GM12878 (cell line): ENCODE results near the gene OTOF. TPM values are rescaled to one million over a fixed set of nuclear protein-coding genes. Genes with fewer than 3 reads are reported as not detected.

Experiments
- ATAC-seq: fragments of 200-7000 bp; cut with Tn5 transposase; 3 replicates; pipeline ENCODE4 v1.9.1; 2020; ENCODE audit warnings: mild to moderate bottlenecking, moderate library complexity
- BruUV-seq: library from RNA; stranded (reverse); fragments of 400-500 nt; replicated peaks from 2 replicates; lab custom pipeline; 2021; lab: Mats Ljungman, UMichigan
- CTCF ChIA-PET: fragments of 300-600 bp; sonication (Branson Sonifier 250); formaldehyde crosslinking; extraction: SDS; loops from one replicate; lab custom pipeline; 2021; ENCODE audit warnings: inconsistent platforms; lab: Yijun Ruan, JAX
- POLR2A ChIA-PET: fragments of 350-600 bp; formaldehyde crosslinking; extraction: SDS; loops from one replicate; lab custom pipeline; 2021; ENCODE audit warnings: inconsistent platforms; lab: Charles Lee
- RAD21 ChIA-PET: fragments of 300-600 bp; sonication (Branson Sonifier 250); formaldehyde crosslinking; loops from one replicate; lab custom pipeline; 2023; ENCODE audit warnings: antibody characterized with exemption; ENCODE audit not compliant: unreplicated experiment; lab: Charles Lee
- SMC1A ChIA-PET: fragments of 300-600 bp; sonication (Branson Sonifier 250); formaldehyde crosslinking; loops from one replicate; lab custom pipeline; 2023; ENCODE audit not compliant: unreplicated experiment, uncharacterized antibody; lab: Charles Lee
- DNase-seq: peaks from one replicate; pipeline ENCODE4 v3.0.0-alpha.2; 2011; ENCODE audit warnings: low read depth, low spot score
- FAIRE-seq: peaks from 3 replicates; lab custom pipeline; 2011; peaks lifted over from hg19 to GRCh38; lab: Jason Lieb, UNC
- H2AFZ ChIP-seq: 2 replicates; pipeline ENCODE4 v1.6.0; 2011; ENCODE audit warnings: low read depth, low read length, control low read depth; ENCODE audit not compliant: control insufficient read depth
- H3K27ac ChIP-seq: 2 replicates; pipeline ENCODE4 v1.5.1; 2011; ENCODE audit warnings: control low read depth; ENCODE audit not compliant: control insufficient read depth, insufficient read depth
- H3K27me3 ChIP-seq, 2 experiments: replicated peaks in 1 of 2; 2 replicates each; pipeline versions ENCODE4 v1.6.0 to v1.6.1; 2011; ENCODE audit warnings: low read length in 1 of 2; ENCODE audit not compliant: control insufficient read depth in 2 of 2, insufficient read depth in 2 of 2
- H3K36me3 ChIP-seq, 2 experiments: 2 replicates each; pipeline ENCODE4 v1.5.1; 2011; ENCODE audit warnings: low read length in 1 of 2; ENCODE audit not compliant: control insufficient read depth in 2 of 2, insufficient read depth in 2 of 2
- H3K4me1 ChIP-seq: 2 replicates; pipeline ENCODE4 v1.6.1; 2011; ENCODE audit warnings: mild to moderate bottlenecking, low read length, moderate library complexity, mixed read lengths; ENCODE audit not compliant: control insufficient read depth, insufficient read depth
- H3K4me2 ChIP-seq: 2 replicates; pipeline ENCODE4 v1.6.0; 2011; ENCODE audit warnings: control low read depth; ENCODE audit not compliant: control insufficient read depth, insufficient read depth
- H3K4me3 ChIP-seq: fragments of 200-600 bp; sonication (generic); 2 replicates; pipeline ENCODE4 v1.5.1; 2016
- H3K79me2 ChIP-seq: 2 replicates; pipeline ENCODE4 v1.6.0; 2011; ENCODE audit warnings: low read length; ENCODE audit not compliant: control insufficient read depth, insufficient read depth
- H3K9ac ChIP-seq: 2 replicates; pipeline ENCODE4 v1.8.0; 2011; ENCODE audit warnings: low read length, control low read depth, mixed read lengths; ENCODE audit not compliant: control insufficient read depth, insufficient read depth
- H3K9me3 ChIP-seq: replicated peaks from 3 replicates; pipeline ENCODE4 v1.5.1; 2011; ENCODE audit warnings: mild to moderate bottlenecking, low read length; ENCODE audit not compliant: control insufficient read depth, insufficient read depth
- H4K20me1 ChIP-seq: 2 replicates; pipeline ENCODE4 v1.6.0; 2011; ENCODE audit not compliant: control insufficient read depth, insufficient read depth
- ATF3 ChIP-seq: IDR thresholded peaks from 2 replicates; pipeline ENCODE4 v1.6.1; 2011; ENCODE audit warnings: low read depth, mild to moderate bottlenecking, low read length, moderate library complexity, borderline replicate concordance; ENCODE audit errors: extremely low read depth
- CHD4 ChIP-seq: fragments of 200-600 bp; sonication (generic); IDR thresholded peaks from 2 replicates; pipeline ENCODE4 v1.6.1; 2016; ENCODE audit warnings: mild to moderate bottlenecking
- ETV6 ChIP-seq, 2 experiments: fragments of 450-650 bp in 1 of 2; IDR thresholded peaks in 1 of 2; conservative IDR thresholded peaks in 1 of 2; 2 replicates each; pipeline ENCODE4 v1.6.1; 2014; ENCODE audit warnings: antibody characterized with exemption in 1 of 2, borderline replicate concordance in 1 of 2, low read depth in 1 of 2, mild to moderate bottlenecking in 1 of 2, moderate library complexity in 1 of 2
- EZH2 ChIP-seq: IDR thresholded peaks from 2 replicates; pipeline ENCODE4 v1.6.1; 2012; ENCODE audit warnings: low read depth, mild to moderate bottlenecking, control low read depth, inconsistent platforms, low read length, borderline replicate concordance; ENCODE audit not compliant: control insufficient read depth
- GATAD2B ChIP-seq: fragments of 450-650 bp; conservative IDR thresholded peaks from 2 replicates; pipeline ENCODE4 v1.6.1; 2017; ENCODE audit warnings: low read depth, mild to moderate bottlenecking, moderate library complexity
- REST ChIP-seq: IDR thresholded peaks from 2 replicates; pipeline ENCODE4 v1.6.1; 2012; ENCODE audit warnings: mild to moderate bottlenecking, low read depth, low read length
- STAT3 ChIP-seq: IDR thresholded peaks from 2 replicates; pipeline ENCODE4 v1.6.1; 2011; ENCODE audit warnings: low read depth, low read length, improper control_type of control experiment
- TCF12 ChIP-seq: IDR thresholded peaks from 2 replicates; pipeline ENCODE4 v1.6.1; 2011; ENCODE audit warnings: low read depth, mild to moderate bottlenecking, low read length
- YBX1 ChIP-seq: fragments of 450-650 bp; IDR thresholded peaks from 2 replicates; pipeline ENCODE4 v1.6.1; 2016; ENCODE audit warnings: antibody characterized with exemption
- WGBS: methylation state at CpG from one replicate; pipeline ENCODE4 v1.1.6; 2016; ENCODE audit warnings: low lambda C conversion rate; ENCODE audit not compliant: insufficient replicate concordance, insufficient coverage; ENCODE audit errors: missing lambda C conversion rate; 5-methylcytosine and 5-hydroxymethylcytosine counted together
- in situ Hi-C: fragments of 300-500 bp; cut with MboI; formaldehyde crosslinking; loops from 9 replicates; pipeline ENCODE4 v1.14.3; 2018; ENCODE audit warnings: mixed read lengths
- intact Hi-C: fragments of 100-400 bp; cut with micrococcal nuclease; formaldehyde crosslinking; loops from one replicate; pipeline ENCODE4 v1.14.2; 2022; ENCODE audit not compliant: unreplicated experiment
- polyA plus RNA-seq, 11 experiments: library from polyadenylated mRNA; depleted of rRNA in 4 of 11; unstranded in 6 of 11; stranded (reverse) in 5 of 11; fragments of >200 nt; fragmentation: Nextera tagmentation in 4 of 11; fragmentation: Illumina TruSeq in 1 of 11; extraction: Ambion mirVana in 4 of 11; extraction: Trizol in 1 of 11; gene quantifications; 1 replicate in 1 of 11; 2 replicates in 10 of 11; pipeline versions ENCODE4 v1.2.1 to v1.2.3, GENCODE V29; 2011 to 2016; ENCODE audit warnings: inconsistent platforms in 2 of 11, missing spikeins in 2 of 11, low read depth in 1 of 11
- total RNA-seq, 4 experiments: library from RNA; depleted of rRNA in 3 of 4; stranded (reverse); fragments of >200 nt in 3 of 4; fragmentation: Illumina TruSeq in 1 of 4; extraction: Trizol in 1 of 4; gene quantifications; 2 replicates each; pipeline versions ENCODE4 v1.2.1 to v1.2.3, GENCODE V29; 2013 to 2021
- TF ChIP-seq, protein P1 (sequence below): fragments of 450-650 bp; IDR thresholded peaks from 2 replicates; pipeline ENCODE4 v1.6.1; 2017; ENCODE audit warnings: antibody characterized with exemption, mild to moderate bottlenecking, moderate library complexity
- TF ChIP-seq, protein P2 (sequence below): fragments of 450-650 bp; IDR thresholded peaks from 2 replicates; pipeline ENCODE4 v1.6.1; 2017; ENCODE audit warnings: mild to moderate bottlenecking

Gene OTOF
- total and polyA plus RNA-seq, 10 of the 15 experiments (the other 5 are each of a cell fraction or from before 2014, with no cell fraction given) = under 0.01 to 0.31 (median 0.07) TPM; not detected in 6

- TF ChIP-seq REST = no peak
Observed at GRCh38 chr2:26471766-26472706, 5.9 kb downstream of the OTOF start (continued).

DNA sequence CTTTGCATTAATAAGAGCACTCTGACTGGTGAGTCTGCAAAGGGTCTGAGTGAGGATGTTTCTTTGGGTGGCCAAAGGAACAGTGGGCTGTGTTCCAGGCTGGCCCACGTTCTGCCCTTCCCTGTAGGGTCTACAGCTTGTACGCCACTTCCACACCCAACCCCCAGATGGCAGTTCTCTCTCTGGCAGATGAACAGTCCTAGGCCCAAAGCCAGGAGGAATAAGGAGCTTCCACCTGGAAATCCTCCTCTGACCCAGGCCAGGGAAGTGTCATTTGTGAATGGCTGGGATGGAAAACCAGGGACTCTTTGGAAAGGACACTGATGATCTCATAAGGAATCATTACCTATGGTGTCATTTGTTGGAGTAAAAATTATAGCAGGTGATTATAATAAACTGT, 6.6 kb downstream of the OTOF start:
- DNase-seq = no peak
- no peaks in the 10 kb centered on the region for H4K20me1 ChIP-seq
- H3K9me3 ChIP-seq = peaks cover 3% of the 10 kb centered on the region; the same call in 1 of the 3 replicates
- intact Hi-C loops = no loop called here
- 10% methylated on average over 2 of the region's 2 CpGs for WGBS
- H3K9ac ChIP-seq = no peak overlapping the region
- no peaks in the 10 kb centered on the region for H3K36me3 ChIP-seq
- POLR2A ChIA-PET = no interaction called here
- SMC1A ChIA-PET = no interaction called here
- CTCF ChIA-PET = no interaction called here
- H3K79me2 ChIP-seq = no peaks in the 10 kb centered on the region
- H2AFZ ChIP-seq = no peak overlapping the region
- no peaks in the 10 kb centered on the region for H3K27me3 ChIP-seq
- ATAC-seq = no peak
- H3K4me1 ChIP-seq = no peaks in the 10 kb centered on the region
- RAD21 ChIA-PET = no interaction called here
- in situ Hi-C loops = no loop called here
- H3K27ac ChIP-seq = no peak overlapping the region
- H3K4me2 ChIP-seq = no peak overlapping the region
- H3K4me3 ChIP-seq = no peak overlapping the region
- BruUV-seq = no TSS peak
- FAIRE-seq = no peak
- TF ChIP-seq CHD4 (no peak), EZH2 (no peak), ATF3 (no peak), GATAD2B (no peak), TCF12 (no peak), STAT3 (no peak), ETV6 (conservative IDR thresholded peaks at IDR 0.05 in 1 of 2, IDR thresholded peaks at IDR 0.05 in 1 of 2; ENCODE audit: borderline replicate concordance in 1 of 2, low read depth in 1 of 2) (no peak), YBX1 (no peak)
- TF ChIP-seq, protein P1, sequence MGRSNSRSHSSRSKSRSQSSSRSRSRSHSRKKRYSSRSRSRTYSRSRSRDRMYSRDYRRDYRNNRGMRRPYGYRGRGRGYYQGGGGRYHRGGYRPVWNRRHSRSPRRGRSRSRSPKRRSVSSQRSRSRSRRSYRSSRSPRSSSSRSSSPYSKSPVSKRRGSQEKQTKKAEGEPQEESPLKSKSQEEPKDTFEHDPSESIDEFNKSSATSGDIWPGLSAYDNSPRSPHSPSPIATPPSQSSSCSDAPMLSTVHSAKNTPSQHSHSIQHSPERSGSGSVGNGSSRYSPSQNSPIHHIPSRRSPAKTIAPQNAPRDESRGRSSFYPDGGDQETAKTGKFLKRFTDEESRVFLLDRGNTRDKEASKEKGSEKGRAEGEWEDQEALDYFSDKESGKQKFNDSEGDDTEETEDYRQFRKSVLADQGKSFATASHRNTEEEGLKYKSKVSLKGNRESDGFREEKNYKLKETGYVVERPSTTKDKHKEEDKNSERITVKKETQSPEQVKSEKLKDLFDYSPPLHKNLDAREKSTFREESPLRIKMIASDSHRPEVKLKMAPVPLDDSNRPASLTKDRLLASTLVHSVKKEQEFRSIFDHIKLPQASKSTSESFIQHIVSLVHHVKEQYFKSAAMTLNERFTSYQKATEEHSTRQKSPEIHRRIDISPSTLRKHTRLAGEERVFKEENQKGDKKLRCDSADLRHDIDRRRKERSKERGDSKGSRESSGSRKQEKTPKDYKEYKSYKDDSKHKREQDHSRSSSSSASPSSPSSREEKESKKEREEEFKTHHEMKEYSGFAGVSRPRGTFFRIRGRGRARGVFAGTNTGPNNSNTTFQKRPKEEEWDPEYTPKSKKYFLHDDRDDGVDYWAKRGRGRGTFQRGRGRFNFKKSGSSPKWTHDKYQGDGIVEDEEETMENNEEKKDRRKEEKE = no peak
- TF ChIP-seq, protein P2, sequence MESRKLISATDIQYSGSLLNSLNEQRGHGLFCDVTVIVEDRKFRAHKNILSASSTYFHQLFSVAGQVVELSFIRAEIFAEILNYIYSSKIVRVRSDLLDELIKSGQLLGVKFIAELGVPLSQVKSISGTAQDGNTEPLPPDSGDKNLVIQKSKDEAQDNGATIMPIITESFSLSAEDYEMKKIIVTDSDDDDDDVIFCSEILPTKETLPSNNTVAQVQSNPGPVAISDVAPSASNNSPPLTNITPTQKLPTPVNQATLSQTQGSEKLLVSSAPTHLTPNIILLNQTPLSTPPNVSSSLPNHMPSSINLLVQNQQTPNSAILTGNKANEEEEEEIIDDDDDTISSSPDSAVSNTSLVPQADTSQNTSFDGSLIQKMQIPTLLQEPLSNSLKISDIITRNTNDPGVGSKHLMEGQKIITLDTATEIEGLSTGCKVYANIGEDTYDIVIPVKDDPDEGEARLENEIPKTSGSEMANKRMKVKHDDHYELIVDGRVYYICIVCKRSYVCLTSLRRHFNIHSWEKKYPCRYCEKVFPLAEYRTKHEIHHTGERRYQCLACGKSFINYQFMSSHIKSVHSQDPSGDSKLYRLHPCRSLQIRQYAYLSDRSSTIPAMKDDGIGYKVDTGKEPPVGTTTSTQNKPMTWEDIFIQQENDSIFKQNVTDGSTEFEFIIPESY = no peak
